Measurements from ENCODE around the gene DCPS. TPM values are rescaled to one million over a fixed set of nuclear protein-coding genes. Genes with fewer than 3 reads are reported as not detected.

Gene DCPS
- total RNA-seq, 1 experiment from 2014 or later = 23.8 TPM

- Histone ChIP-seq H4K20me1 (ENCODE audit: insufficient read depth) (no peaks in the 10 kb centered on the region), H3K79me2 (ENCODE audit: low read depth) (no peaks in the 10 kb centered on the region), H3K4me3 (no peak overlapping the region), H3K9me3 (ENCODE audit: insufficient read depth, low read depth) (no peaks in the 10 kb centered on the region), H3K4me2 (no peak overlapping the region), H3K9me2 (ENCODE audit: insufficient read depth) (no peaks in the 10 kb centered on the region), H3K27me3 (ENCODE audit: insufficient read depth, low read depth) (no peaks in the 10 kb centered on the region), H3K36me3 (ENCODE audit: low read depth) (no peaks in the 10 kb centered on the region), H3K27ac (no peak overlapping the region), H3K4me1 (replicated peaks; ENCODE audit: insufficient read depth) (no peaks in the 10 kb centered on the region; the same call in 1 of the 2 replicates), H3F3A (ENCODE audit: insufficient read depth, low read depth) (no peaks in the 10 kb centered on the region), H2AFZ (no peak overlapping the region)
- intact Hi-C loops (cut with micrococcal nuclease; ENCODE audit: unreplicated experiment) = no loop called here
- DNase-seq = no peak
- ChIA-PET CTCF (no interaction called here), POLR2A (ENCODE audit: unreplicated experiment) (no interaction called here)
- TF ChIP-seq EZH2 (IDR thresholded peaks at IDR 0.05; ENCODE audit: low read depth) = no peak
- no peak for TF ChIP-seq CTCF (conservative IDR thresholded peaks at IDR 0.05)
- no TSS peak for BruUV-seq (replicated peaks)
These were observed 25.2 kb downstream of the DCPS start for GRCh38 chr11:126328938-126329643.

GRCh38 chr11:126329644-126330211 is 25.9 kb downstream of the DCPS start:
- Histone ChIP-seq H3K79me2 (ENCODE audit: low read depth) (no peaks in the 10 kb centered on the region), H2AFZ (no peak overlapping the region), H4K20me1 (ENCODE audit: insufficient read depth) (no peaks in the 10 kb centered on the region), H3K4me3 (no peak overlapping the region), H3K27me3 (ENCODE audit: insufficient read depth, low read depth) (no peaks in the 10 kb centered on the region), H3K4me2 (no peak overlapping the region), H3K27ac (no peak overlapping the region), H3K4me1 (replicated peaks; ENCODE audit: insufficient read depth) (no peaks in the 10 kb centered on the region; the same call in 1 of the 2 replicates), H3K36me3 (ENCODE audit: low read depth) (no peaks in the 10 kb centered on the region), H3K9me2 (ENCODE audit: insufficient read depth) (no peaks in the 10 kb centered on the region), H3K9me3 (ENCODE audit: insufficient read depth, low read depth) (no peaks in the 10 kb centered on the region), H3F3A (ENCODE audit: insufficient read depth, low read depth) (no peaks in the 10 kb centered on the region; the same call in 1 of the 2 replicates)
- intact Hi-C loops (cut with micrococcal nuclease; ENCODE audit: unreplicated experiment) = no loop called here
- ChIA-PET POLR2A (ENCODE audit: unreplicated experiment) (no interaction called here), CTCF (no interaction called here)
- no peak for TF ChIP-seq CTCF (conservative IDR thresholded peaks at IDR 0.05)
- TF ChIP-seq EZH2 (IDR thresholded peaks at IDR 0.05; ENCODE audit: low read depth) = no peak
- DNase-seq = no peak
- no TSS peak for BruUV-seq (replicated peaks)

- no TSS peak for BruUV-seq (replicated peaks)
- no peak overlapping the region for H3K27ac ChIP-seq
- TF ChIP-seq CTCF (conservative IDR thresholded peaks at IDR 0.05) (no peak), EZH2 (IDR thresholded peaks at IDR 0.05; ENCODE audit: low read depth) (no peak)
- H3K4me1 ChIP-seq (replicated peaks; ENCODE audit: insufficient read depth) = peaks cover 1% of the 10 kb centered on the region; the same call in 1 of the 2 replicates
- no peak overlapping the region for H3K4me3 ChIP-seq
- H3K27me3 ChIP-seq (ENCODE audit: insufficient read depth, low read depth) = no peaks in the 10 kb centered on the region
- POLR2A ChIA-PET (ENCODE audit: unreplicated experiment) = no interaction called here
- H3K4me2 ChIP-seq = no peak overlapping the region
- H3K36me3 ChIP-seq (ENCODE audit: low read depth) = no peaks in the 10 kb centered on the region
- H3F3A ChIP-seq (ENCODE audit: insufficient read depth, low read depth) = no peaks in the 10 kb centered on the region; the same call in 1 of the 2 replicates
- DNase-seq = no peak
- H3K9me2 ChIP-seq (ENCODE audit: insufficient read depth) = no peaks in the 10 kb centered on the region
- intact Hi-C loops (cut with micrococcal nuclease; ENCODE audit: unreplicated experiment) = no loop called here
- H2AFZ ChIP-seq = no peak overlapping the region
- H3K9me3 ChIP-seq (ENCODE audit: insufficient read depth, low read depth) = no peaks in the 10 kb centered on the region
- H3K79me2 ChIP-seq (ENCODE audit: low read depth) = no peaks in the 10 kb centered on the region
- no peaks in the 10 kb centered on the region for H4K20me1 ChIP-seq (ENCODE audit: insufficient read depth)
- CTCF ChIA-PET = no interaction called here
These were observed 27.4 kb downstream of the DCPS start for GRCh38 chr11:126331286-126331685.
